Astrocyte (in vitro differentiated cells and primary cell): Measurements from ENCODE around the gene KRT6C. TPM values are rescaled to one million over a fixed set of nuclear protein-coding genes. Genes with fewer than 3 reads are reported as not detected.
"Not testable (repeated sequence)": the region's sequence is repeated elsewhere in the genome, so short reads cannot be mapped to it uniquely, and the experiment has no call there.

Experiments used
- DNase-seq: peaks from one replicate; pipeline ENCODE4 v3.0.0-alpha.2; 2010; ENCODE audit warnings: low read depth
- FAIRE-seq: peaks from 2 replicates; lab custom pipeline; 2011; peaks lifted over from hg19 to GRCh38; lab: Jason Lieb, UNC
- H2AFZ ChIP-seq: 2 replicates; pipeline ENCODE4 v1.6.0; 2012; ENCODE audit warnings: low read depth, low read length, inconsistent platforms
- H3K27ac ChIP-seq: 2 replicates; pipeline ENCODE4 v1.5.1; 2011; ENCODE audit warnings: low read depth, low read length, inconsistent platforms
- H3K27me3 ChIP-seq: 2 replicates; pipeline ENCODE4 v1.6.0; 2011; ENCODE audit warnings: low read length, inconsistent platforms; ENCODE audit not compliant: insufficient read depth
- H3K36me3 ChIP-seq: 2 replicates; pipeline ENCODE4 v1.5.1; 2011; ENCODE audit warnings: low read length, inconsistent platforms; ENCODE audit not compliant: insufficient read depth
- H3K4me1 ChIP-seq: 2 replicates; pipeline ENCODE4 v1.5.1; 2011; ENCODE audit warnings: low read length, inconsistent platforms; ENCODE audit not compliant: insufficient read depth
- H3K4me2 ChIP-seq: 2 replicates; pipeline ENCODE4 v1.6.0; 2012; ENCODE audit warnings: low read length, inconsistent platforms
- H3K4me3 ChIP-seq: 2 replicates; pipeline ENCODE4 v1.5.1; 2011; ENCODE audit warnings: low read depth, mild to moderate bottlenecking, low read length, inconsistent platforms; ENCODE audit not compliant: insufficient read depth
- H3K79me2 ChIP-seq: 2 replicates; pipeline ENCODE4 v1.6.0; 2012; ENCODE audit warnings: mild to moderate bottlenecking, low read length, inconsistent platforms; ENCODE audit not compliant: insufficient read depth
- H3K9ac ChIP-seq: 2 replicates; pipeline ENCODE4 v1.6.0; 2012; ENCODE audit warnings: mild to moderate bottlenecking, low read length, inconsistent platforms
- H3K9me3 ChIP-seq: 2 replicates; pipeline ENCODE4 v1.5.1; 2012; ENCODE audit warnings: low read depth, mild to moderate bottlenecking, low read length, inconsistent platforms; ENCODE audit not compliant: insufficient read depth
- H4K20me1 ChIP-seq: 2 replicates; pipeline ENCODE4 v1.6.0; 2012; ENCODE audit warnings: low read length, inconsistent platforms; ENCODE audit not compliant: insufficient read depth
- H3K27ac Mint-ChIP-seq: one replicate; pipeline ENCODE4 v1.8.0; 2021; ENCODE audit warnings: mild to moderate bottlenecking, mixed read lengths; ENCODE audit not compliant: unreplicated experiment
- H3K27me3 Mint-ChIP-seq: one replicate; pipeline ENCODE4 v1.8.0; 2021; ENCODE audit warnings: low read depth, mixed read lengths; ENCODE audit not compliant: unreplicated experiment
- H3K36me3 Mint-ChIP-seq: one replicate; pipeline ENCODE4 v1.8.0; 2021; ENCODE audit warnings: low read depth, mixed read lengths; ENCODE audit not compliant: unreplicated experiment
- H3K4me1 Mint-ChIP-seq: one replicate; pipeline ENCODE4 v1.8.0; 2021; ENCODE audit warnings: low read depth, mixed read lengths; ENCODE audit not compliant: unreplicated experiment
- H3K4me3 Mint-ChIP-seq: one replicate; pipeline ENCODE4 v1.8.0; 2021; ENCODE audit warnings: mild to moderate bottlenecking, moderate library complexity, mixed read lengths; ENCODE audit not compliant: unreplicated experiment
- H3K9me3 Mint-ChIP-seq: one replicate; pipeline ENCODE4 v1.8.0; 2021; ENCODE audit warnings: mild to moderate bottlenecking, mixed read lengths; ENCODE audit not compliant: unreplicated experiment
- EZH2 ChIP-seq: IDR thresholded peaks from 2 replicates; pipeline ENCODE4 v1.6.1; 2012; ENCODE audit warnings: mild to moderate bottlenecking, low read length, inconsistent platforms; ENCODE audit not compliant: insufficient read depth
- total RNA-seq: library from RNA; stranded (reverse); gene quantifications from 2 replicates; pipeline ENCODE4 v1.2.1, GENCODE V29; 2021
- TF ChIP-seq, protein P1 (sequence below): IDR thresholded peaks from 2 replicates; pipeline ENCODE4 v1.5.1; 2011; ENCODE audit warnings: low read depth, mild to moderate bottlenecking, inconsistent platforms, low read length, moderate library complexity; ENCODE audit not compliant: insufficient read depth

KRT6C gene
- total RNA-seq, 1 donor from 2014 or later = not detected

GRCh38 chr12:52454411-52455201 is 19.0 kb downstream of the KRT6C start:
- no peaks in the 10 kb centered on the region for H3K36me3 ChIP-seq
- H3K27ac Mint-ChIP-seq = no peak overlapping the region
- H3K9me3 ChIP-seq = no peaks in the 10 kb centered on the region
- H3K27me3 ChIP-seq = peaks cover 3% of the 10 kb centered on the region
- no peak overlapping the region for H3K9ac ChIP-seq
- H4K20me1 ChIP-seq = no peaks in the 10 kb centered on the region
- H3K36me3 Mint-ChIP-seq = no peaks in the 10 kb centered on the region
- no peaks in the 10 kb centered on the region for H3K9me3 Mint-ChIP-seq
- H3K27me3 Mint-ChIP-seq = peaks cover 15% of the 10 kb centered on the region
- H3K27ac ChIP-seq = no peak overlapping the region
- peaks cover 9% of the 10 kb centered on the region for H3K4me1 Mint-ChIP-seq
- DNase-seq = no peak
- TF ChIP-seq EZH2 = no peak
- TF ChIP-seq, protein P1, sequence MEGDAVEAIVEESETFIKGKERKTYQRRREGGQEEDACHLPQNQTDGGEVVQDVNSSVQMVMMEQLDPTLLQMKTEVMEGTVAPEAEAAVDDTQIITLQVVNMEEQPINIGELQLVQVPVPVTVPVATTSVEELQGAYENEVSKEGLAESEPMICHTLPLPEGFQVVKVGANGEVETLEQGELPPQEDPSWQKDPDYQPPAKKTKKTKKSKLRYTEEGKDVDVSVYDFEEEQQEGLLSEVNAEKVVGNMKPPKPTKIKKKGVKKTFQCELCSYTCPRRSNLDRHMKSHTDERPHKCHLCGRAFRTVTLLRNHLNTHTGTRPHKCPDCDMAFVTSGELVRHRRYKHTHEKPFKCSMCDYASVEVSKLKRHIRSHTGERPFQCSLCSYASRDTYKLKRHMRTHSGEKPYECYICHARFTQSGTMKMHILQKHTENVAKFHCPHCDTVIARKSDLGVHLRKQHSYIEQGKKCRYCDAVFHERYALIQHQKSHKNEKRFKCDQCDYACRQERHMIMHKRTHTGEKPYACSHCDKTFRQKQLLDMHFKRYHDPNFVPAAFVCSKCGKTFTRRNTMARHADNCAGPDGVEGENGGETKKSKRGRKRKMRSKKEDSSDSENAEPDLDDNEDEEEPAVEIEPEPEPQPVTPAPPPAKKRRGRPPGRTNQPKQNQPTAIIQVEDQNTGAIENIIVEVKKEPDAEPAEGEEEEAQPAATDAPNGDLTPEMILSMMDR = no peak
- no peak overlapping the region for H3K4me3 Mint-ChIP-seq
- H3K4me3 ChIP-seq = no peak overlapping the region
- no peak overlapping the region for H3K4me2 ChIP-seq
- H3K4me1 ChIP-seq = no peaks in the 10 kb centered on the region
- no peak for FAIRE-seq
- H3K79me2 ChIP-seq = no peaks in the 10 kb centered on the region
- no peak overlapping the region for H2AFZ ChIP-seq

GRCh38 chr12:52452101-52452500 is 21.5 kb downstream of the KRT6C start, which contains the start of gene KRT6B:
KRT6B (minus strand) TSS chr12:52452146; CDS start chr12:52452078, 68 bp downstream.
- Mint-ChIP-seq H3K27me3 (peaks cover 22% of the 10 kb centered on the region), H3K4me1 (peaks cover 9% of the 10 kb centered on the region), H3K9me3 (no peaks in the 10 kb centered on the region), H3K4me3 (no peak within 1 kb of the TSS), H3K27ac (no peak within 1 kb of the TSS), H3K36me3 (no peaks in the 10 kb centered on the region)
- Histone ChIP-seq H3K9me3 (no peaks in the 10 kb centered on the region), H3K4me3 (no peak within 1 kb of the TSS), H3K9ac (no peak within 1 kb of the TSS), H4K20me1 (no peaks in the 10 kb centered on the region), H3K27ac (no peak within 1 kb of the TSS), H3K4me1 (no peaks in the 10 kb centered on the region), H3K36me3 (no peaks in the 10 kb centered on the region), H3K27me3 (peaks cover 3% of the 10 kb centered on the region), H2AFZ (no peak within 1 kb of the TSS), H3K79me2 (no peaks in the 10 kb centered on the region), H3K4me2 (no peak within 1 kb of the TSS)
- TF ChIP-seq, protein P1 = no peak
- no peak for TF ChIP-seq EZH2
- no peak for FAIRE-seq
- no peak for DNase-seq

GRCh38 chr12:52448228-52448627 is 25.4 kb downstream of the KRT6C start:
- Histone ChIP-seq H3K79me2 (no peaks in the 10 kb centered on the region), H2AFZ (no peak overlapping the region), H3K9ac (no peak overlapping the region), H3K4me2 (no peak overlapping the region), H3K27me3 (peaks cover 3% of the 10 kb centered on the region), H3K9me3 (no peaks in the 10 kb centered on the region), H3K27ac (no peak overlapping the region), H3K4me1 (peaks cover 6% of the 10 kb centered on the region), H4K20me1 (no peaks in the 10 kb centered on the region), H3K36me3 (no peaks in the 10 kb centered on the region), H3K4me3 (no peak overlapping the region)
- Mint-ChIP-seq H3K9me3 (no peaks in the 10 kb centered on the region), H3K27me3 (peaks cover 24% of the 10 kb centered on the region), H3K4me3 (no peak overlapping the region), H3K27ac (no peak overlapping the region), H3K4me1 (peaks cover 10% of the 10 kb centered on the region), H3K36me3 (no peaks in the 10 kb centered on the region)
- no peak for DNase-seq
- TF ChIP-seq, protein P1 = no peak
- no peak for FAIRE-seq

DNA sequence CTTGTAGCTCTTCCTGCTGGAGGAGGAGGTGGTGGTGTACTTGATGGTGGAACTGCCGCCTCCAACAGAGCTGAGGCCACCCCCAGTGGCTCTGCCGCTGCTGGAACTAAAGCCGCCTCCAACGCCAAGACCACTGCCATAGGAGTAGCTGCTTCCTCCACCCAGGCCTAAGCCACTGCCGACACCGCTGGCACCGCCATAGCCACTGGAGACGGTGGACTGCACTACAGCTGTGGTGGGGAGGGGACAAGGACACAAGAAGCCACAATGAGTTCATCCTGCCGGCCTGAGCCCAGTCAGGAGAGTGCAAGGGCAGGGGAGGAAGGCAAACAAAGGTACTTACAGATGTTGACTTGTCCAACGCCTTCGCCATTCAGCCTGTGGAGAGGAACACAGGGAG is 26.4 kb downstream of the KRT6C start:
- H3K27me3 Mint-ChIP-seq = peaks cover 24% of the 10 kb centered on the region

More for the DNA sequence above, 26.4 kb downstream of the KRT6C start:
- not testable (repeated sequence) for H3K4me3 ChIP-seq, DNase-seq, H3K27ac Mint-ChIP-seq, H3K9me3 Mint-ChIP-seq, H3K36me3 ChIP-seq, H3K9ac ChIP-seq, H3K27ac ChIP-seq, H3K4me3 Mint-ChIP-seq, H4K20me1 ChIP-seq, H3K79me2 ChIP-seq, H3K36me3 Mint-ChIP-seq, H3K4me2 ChIP-seq, H2AFZ ChIP-seq, H3K27me3 ChIP-seq, FAIRE-seq, H3K9me3 ChIP-seq
- peaks cover 16% of the 10 kb centered on the region for H3K4me1 ChIP-seq
- peaks cover 19% of the 10 kb centered on the region for H3K4me1 Mint-ChIP-seq
